Activated T-cell treated with anti-CD3 and anti-CD28 coated beads, Interleukin-2, amount 50 U/mL, for 72 hours (primary cell): Measurements from ENCODE around the gene NIPBL. TPM values are rescaled to one million over a fixed set of nuclear protein-coding genes. Genes with fewer than 3 reads are reported as not detected.

ENCODE experiments used
- ATAC-seq, 2 donors: fragments of 150-1000 bp; cut with Tn5 transposase; replicated peaks in 1 of 2; 2 replicates each; pipeline ENCODE4 v1.10.0; 2021; ENCODE audit warnings: moderate library complexity in 2 of 2, mild to moderate bottlenecking in 1 of 2
- DNase-seq, 2 donors: peaks; one replicate each; pipeline ENCODE4 v3.0.0; 2021 to 2022; ENCODE audit warnings: mixed read lengths in 1 of 2
- H3K27ac Mint-ChIP-seq: one replicate; pipeline ENCODE4 v1.8.0; 2022; ENCODE audit warnings: mild to moderate bottlenecking, moderate library complexity, mixed read lengths
- H3K27me3 Mint-ChIP-seq: one replicate; pipeline ENCODE4 v1.8.0; 2022; ENCODE audit warnings: low read depth, mixed read lengths
- H3K36me3 Mint-ChIP-seq, 2 donors: one replicate each; pipeline ENCODE4 v1.8.0; 2022; ENCODE audit warnings: mixed read lengths in 2 of 2, mild to moderate bottlenecking in 1 of 2; ENCODE audit not compliant: insufficient read depth in 2 of 2
- H3K4me1 Mint-ChIP-seq: one replicate; pipeline ENCODE4 v1.8.0; 2022; ENCODE audit warnings: low read depth, mixed read lengths
- H3K4me3 Mint-ChIP-seq, 2 donors: one replicate each; pipeline ENCODE4 v1.8.0; 2022; ENCODE audit warnings: mild to moderate bottlenecking in 2 of 2, mixed read lengths in 2 of 2, moderate library complexity in 2 of 2
- H3K9me3 Mint-ChIP-seq, 2 donors: one replicate each; pipeline ENCODE4 v1.8.0; 2022; ENCODE audit warnings: mixed read lengths in 2 of 2
- total RNA-seq, 2 donors: library from RNA; stranded (reverse); gene quantifications; one replicate each; pipeline ENCODE4 v1.2.3, GENCODE V29; 2022

The NIPBL gene
- total RNA-seq, 2 donors from 2014 or later = 56.3 to 60.9 TPM

DNA sequence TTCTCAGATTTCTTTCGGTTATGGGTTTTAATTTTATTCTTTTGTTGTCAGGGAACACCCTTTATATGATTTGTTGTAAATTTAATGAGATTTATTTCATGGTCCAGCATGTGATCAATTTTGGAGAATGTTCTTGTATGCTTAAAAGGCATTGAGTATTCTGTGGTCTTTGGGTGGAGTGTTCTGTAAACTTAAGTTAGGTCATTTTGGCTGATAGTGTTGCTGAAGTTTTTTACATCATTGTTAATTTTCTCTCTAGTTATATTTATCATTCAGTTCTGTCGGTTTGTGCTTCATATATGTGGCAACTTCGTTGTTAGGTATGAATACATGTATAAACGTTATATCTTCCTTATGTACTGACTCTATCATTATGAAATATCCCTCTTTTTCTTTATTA lies 55.5 kb downstream of the NIPBL start:
- DNase-seq (no peak), ATAC-seq (no peak)

DNA sequence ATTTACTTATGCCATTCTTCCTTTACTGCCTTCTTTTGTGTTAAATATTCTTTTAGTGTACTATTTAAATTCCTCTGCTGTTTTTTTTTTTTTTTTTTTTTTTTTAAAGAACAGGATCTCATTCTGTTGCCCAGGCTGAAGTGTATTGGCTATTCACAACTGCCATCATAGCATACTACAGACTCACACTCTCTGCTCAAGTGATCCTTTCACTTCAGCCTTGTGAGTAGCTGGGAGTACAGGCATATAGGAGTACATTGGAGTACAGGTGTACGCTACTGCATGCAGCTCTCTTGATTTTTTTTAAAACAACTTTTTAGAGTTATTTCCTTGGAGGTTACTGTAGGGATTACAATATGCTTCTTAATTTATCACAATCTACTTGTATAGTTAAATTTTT lies 56.1 kb downstream of the NIPBL start:
- Mint-ChIP-seq H3K36me3 (no peaks in the 10 kb centered on the region), H3K27me3 (no peaks in the 10 kb centered on the region), H3K4me1 (peaks cover 66% of the 10 kb centered on the region), H3K27ac (no peak overlapping the region), H3K9me3 (no peaks in the 10 kb centered on the region), H3K4me3 (no peak overlapping the region)
- DNase-seq (no peak), ATAC-seq (no peak)

More for the DNA sequence above, 55.5 kb downstream of the NIPBL start:
- H3K36me3 Mint-ChIP-seq = no peaks in the 10 kb centered on the region
- no peaks in the 10 kb centered on the region for H3K27me3 Mint-ChIP-seq
- no peaks in the 10 kb centered on the region for H3K9me3 Mint-ChIP-seq
- H3K27ac Mint-ChIP-seq = peak overlapping the region; percentile 54
- peaks cover 72% of the 10 kb centered on the region for H3K4me1 Mint-ChIP-seq
- no peak overlapping the region for H3K4me3 Mint-ChIP-seq

DNA sequence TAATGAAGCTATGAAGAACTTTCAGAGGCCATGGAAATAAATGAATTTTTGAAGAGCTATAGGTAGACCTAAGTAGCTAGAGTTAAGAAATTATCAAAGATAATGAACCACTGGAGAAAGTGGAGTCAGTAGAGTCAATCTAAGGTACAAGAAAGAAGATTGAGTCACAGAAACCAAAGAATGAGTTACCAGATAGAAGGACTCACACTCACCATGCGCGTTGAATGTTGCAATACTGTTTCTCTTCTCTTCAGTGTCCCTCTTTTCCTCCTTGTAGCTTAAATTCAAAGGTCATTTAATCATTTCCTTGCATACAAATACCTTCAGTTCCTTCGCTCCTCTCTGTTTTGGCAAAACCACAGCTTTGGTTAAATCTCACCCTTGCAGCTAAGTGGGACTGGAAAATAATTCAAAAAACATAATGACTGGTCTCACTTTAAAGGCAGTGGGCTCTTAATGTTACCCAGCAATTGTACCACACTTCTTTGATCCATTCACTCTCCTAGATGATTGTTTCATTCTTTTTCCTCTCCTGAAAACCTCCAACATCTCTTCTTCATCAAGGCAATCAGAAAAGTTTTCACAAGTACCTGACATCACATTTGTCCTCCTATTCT lies 58.3 kb downstream of the NIPBL start:
- Mint-ChIP-seq H3K4me1 (peaks cover 50% of the 10 kb centered on the region), H3K4me3 (peak overlapping the region in 1 of 2 donors; percentile 2), H3K27ac (no peak overlapping the region), H3K9me3 (no peaks in the 10 kb centered on the region), H3K36me3 (no peaks in the 10 kb centered on the region), H3K27me3 (no peaks in the 10 kb centered on the region)
- peak in 1 of 2 donors; percentile 1 for DNase-seq
- ATAC-seq = peak; percentile 76

DNA sequence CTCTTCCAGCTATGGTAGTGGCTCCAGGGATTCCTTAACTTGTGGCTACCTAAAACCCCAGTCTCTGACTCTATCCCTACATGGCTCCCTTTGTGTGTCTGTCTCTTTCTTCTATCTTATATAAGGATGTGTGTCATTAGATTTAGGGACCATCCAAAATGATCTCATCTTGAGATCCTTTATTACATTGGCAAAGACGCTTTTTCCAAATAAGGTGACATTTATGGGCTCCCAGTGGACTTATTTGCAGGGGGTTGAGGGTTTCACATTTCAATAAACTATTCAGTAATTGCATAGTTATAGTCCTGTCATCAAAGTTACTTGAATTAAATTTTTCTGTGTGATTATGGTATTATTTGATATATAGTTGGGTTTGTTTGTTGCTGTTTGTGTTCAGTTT lies 59.2 kb downstream of the NIPBL start:
- DNase-seq (no peak), ATAC-seq (no peak)
- Mint-ChIP-seq H3K4me1 (peaks cover 40% of the 10 kb centered on the region), H3K36me3 (no peaks in the 10 kb centered on the region), H3K27ac (peak overlapping the region; percentile 59), H3K9me3 (no peaks in the 10 kb centered on the region), H3K27me3 (no peaks in the 10 kb centered on the region), H3K4me3 (no peak overlapping the region)

DNA sequence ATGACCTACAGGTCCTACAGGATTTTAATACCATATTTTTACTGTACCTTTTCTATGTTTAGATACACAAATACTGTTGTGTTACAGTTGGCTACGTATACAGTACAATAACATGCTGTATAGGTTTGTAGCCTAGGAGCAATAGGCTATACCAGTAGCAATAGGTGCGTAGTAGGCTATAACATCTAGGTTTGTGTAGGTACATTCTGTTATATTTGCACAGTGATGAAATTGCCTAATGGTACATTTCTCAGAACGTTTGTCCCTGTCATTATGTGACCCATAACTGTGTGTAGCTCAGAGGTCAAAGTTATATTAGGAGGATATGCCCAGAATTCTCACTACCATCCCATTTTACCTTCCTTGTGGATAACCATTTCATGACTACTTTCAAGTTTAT lies 59.7 kb downstream of the NIPBL start:
- peaks cover 40% of the 10 kb centered on the region for H3K4me1 Mint-ChIP-seq

DNA sequence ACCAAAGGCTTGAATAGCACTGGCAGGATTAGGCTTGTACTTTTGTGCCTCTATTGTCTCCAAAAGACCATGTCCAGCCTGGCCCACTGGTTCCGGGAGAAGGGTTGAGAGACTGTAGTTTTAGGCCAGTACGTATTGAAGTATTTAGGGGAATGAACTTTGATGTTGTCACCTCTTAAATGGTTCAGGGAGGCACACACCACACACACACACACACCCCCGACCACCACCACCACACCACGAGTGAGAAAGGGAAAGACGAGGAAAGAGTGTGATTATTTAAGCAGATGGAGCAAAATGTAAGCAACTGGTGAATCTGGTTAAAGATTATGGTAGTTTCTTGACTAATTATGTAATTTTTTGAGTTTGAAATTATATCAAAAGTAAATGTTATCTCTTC lies 61.6 kb downstream of the NIPBL start:
- no peak for DNase-seq
- no peaks in the 10 kb centered on the region for H3K36me3 Mint-ChIP-seq
- peaks cover 27% of the 10 kb centered on the region for H3K4me1 Mint-ChIP-seq
- no peaks in the 10 kb centered on the region for H3K27me3 Mint-ChIP-seq
- ATAC-seq = no peak
- H3K9me3 Mint-ChIP-seq = no peaks in the 10 kb centered on the region
- no peak overlapping the region for H3K4me3 Mint-ChIP-seq
- H3K27ac Mint-ChIP-seq = no peak overlapping the region

More for the DNA sequence above, 59.7 kb downstream of the NIPBL start:
- H3K4me3 Mint-ChIP-seq = no peak overlapping the region
- ATAC-seq = no peak
- no peaks in the 10 kb centered on the region for H3K36me3 Mint-ChIP-seq
- H3K9me3 Mint-ChIP-seq = no peaks in the 10 kb centered on the region
- no peak overlapping the region for H3K27ac Mint-ChIP-seq
- no peaks in the 10 kb centered on the region for H3K27me3 Mint-ChIP-seq
- DNase-seq = no peak

DNA sequence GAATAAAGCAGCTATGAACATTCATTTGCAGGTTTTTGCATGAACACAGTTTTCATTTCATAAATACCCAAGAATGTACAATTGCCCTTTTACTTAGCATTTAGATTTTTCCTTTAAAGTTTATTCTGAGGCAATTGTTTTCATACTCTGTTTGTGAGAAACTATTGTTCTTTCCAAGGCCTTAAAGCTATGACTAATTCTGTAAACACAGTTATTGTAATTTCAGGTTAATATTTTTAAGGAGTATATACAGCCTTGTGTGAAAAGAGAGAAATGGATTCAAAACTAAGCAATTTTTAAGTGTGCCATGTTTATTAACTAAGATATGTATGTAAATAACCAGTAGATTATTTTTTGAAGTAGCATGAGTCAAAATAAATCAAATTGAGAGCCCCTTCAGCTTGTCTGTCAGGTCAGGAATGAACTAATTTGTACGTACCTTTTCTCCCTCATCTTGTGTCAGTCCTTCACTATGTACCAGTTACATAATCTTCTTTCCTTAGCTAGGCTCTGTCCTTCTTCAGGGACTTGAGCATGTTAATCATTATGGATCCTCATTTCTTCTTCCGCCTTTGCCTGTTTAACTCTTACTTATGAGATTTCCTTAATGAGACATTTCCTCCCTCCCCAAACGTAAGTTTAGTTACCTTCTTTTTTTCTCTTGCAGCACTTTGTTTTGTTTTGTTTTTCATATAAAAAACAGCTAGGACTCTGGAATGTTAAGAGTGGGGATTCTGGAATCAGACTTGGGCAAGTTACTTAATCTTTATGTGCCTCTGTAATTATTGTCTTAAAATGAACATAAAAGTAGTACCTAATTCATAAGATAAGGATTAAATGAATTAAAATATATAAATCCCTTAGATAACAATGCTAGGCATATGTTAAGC lies 63.6 kb downstream of the NIPBL start:
- DNase-seq (no peak), ATAC-seq (no peak)
- no peak overlapping the region for H3K27ac Mint-ChIP-seq
- no peaks in the 10 kb centered on the region for H3K9me3 Mint-ChIP-seq
- peaks cover 21% of the 10 kb centered on the region for H3K4me1 Mint-ChIP-seq
- no peaks in the 10 kb centered on the region for H3K36me3 Mint-ChIP-seq
- H3K27me3 Mint-ChIP-seq = no peaks in the 10 kb centered on the region
- no peak overlapping the region for H3K4me3 Mint-ChIP-seq

DNA sequence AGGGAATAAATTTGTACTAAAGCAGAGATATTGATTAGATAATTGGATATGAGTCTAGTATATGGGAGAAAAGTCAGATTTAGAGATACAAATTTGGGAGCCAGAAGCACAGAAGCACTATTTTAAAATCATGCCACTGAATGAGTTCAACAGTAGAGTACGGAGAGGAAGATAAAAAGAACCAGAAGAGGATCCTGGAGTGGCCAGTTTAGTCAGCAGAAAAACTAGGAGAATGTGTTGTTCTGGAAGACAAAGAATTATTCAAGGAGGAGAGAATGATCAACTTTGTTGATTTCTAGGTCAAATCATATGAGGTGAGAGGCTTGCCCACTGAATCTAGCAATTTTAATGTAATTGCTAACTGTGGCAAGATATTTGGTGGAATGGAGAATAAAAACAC lies 67.0 kb downstream of the NIPBL start:
- DNase-seq (no peak), ATAC-seq (no peak)
- Mint-ChIP-seq H3K27me3 (no peaks in the 10 kb centered on the region), H3K4me3 (no peak overlapping the region), H3K4me1 (peaks cover 12% of the 10 kb centered on the region), H3K36me3 (no peaks in the 10 kb centered on the region), H3K27ac (no peak overlapping the region), H3K9me3 (no peaks in the 10 kb centered on the region)

DNA sequence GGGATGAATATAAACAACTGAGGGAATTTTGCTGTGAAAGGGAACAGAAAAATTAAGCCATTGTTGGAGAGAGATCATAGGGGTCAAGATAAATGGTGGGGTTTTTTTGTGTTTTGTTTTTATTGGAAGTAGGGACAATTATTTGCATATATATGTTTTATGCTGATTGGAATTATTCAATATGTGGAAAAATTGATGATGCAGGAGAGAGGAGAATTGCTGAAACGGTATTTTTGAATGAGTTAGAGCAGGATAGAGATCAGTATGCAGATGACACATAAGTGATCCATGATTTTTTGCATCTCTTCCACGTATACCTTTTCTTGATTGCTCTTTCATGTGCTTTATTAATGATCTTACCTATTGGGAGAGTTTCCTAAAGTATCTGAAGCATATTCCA lies 67.5 kb downstream of the NIPBL start:
- no peak overlapping the region for H3K27ac Mint-ChIP-seq
- peaks cover 12% of the 10 kb centered on the region for H3K4me1 Mint-ChIP-seq
- H3K9me3 Mint-ChIP-seq = no peaks in the 10 kb centered on the region
- H3K4me3 Mint-ChIP-seq = no peak overlapping the region
- H3K27me3 Mint-ChIP-seq = no peaks in the 10 kb centered on the region
- no peak for DNase-seq
- H3K36me3 Mint-ChIP-seq = no peaks in the 10 kb centered on the region
- no peak for ATAC-seq

DNA sequence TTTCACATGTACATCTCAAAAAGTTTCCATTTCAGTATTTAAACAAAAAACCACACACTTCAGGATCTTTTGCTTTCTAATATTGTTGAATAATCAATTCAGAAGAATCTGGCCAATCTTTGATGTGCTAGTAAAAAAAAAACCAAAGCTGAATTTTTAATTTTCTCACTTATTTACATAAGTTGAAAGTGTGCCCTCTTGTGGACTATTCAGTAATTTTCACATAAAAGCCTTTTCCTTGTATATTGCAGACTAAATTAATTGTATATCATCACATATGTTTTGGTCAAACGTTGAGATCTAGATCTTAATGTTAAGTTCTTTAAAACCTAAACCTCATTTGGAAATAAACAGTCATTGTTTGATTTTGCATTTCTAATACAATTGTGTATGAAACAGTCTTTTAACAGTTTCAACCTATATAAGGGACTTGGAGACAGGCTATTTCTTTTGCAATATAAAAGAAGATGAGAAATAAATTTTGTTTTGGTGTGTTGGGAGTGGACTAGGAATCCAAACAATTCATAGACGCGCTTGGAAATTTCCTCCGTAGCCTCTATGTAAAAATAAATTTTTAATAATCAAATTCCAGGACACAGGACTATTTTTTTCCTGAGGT lies 68.1 kb downstream of the NIPBL start:
- peaks cover 15% of the 10 kb centered on the region for H3K4me1 Mint-ChIP-seq
- H3K27ac Mint-ChIP-seq = no peak overlapping the region
- DNase-seq = no peak

DNA sequence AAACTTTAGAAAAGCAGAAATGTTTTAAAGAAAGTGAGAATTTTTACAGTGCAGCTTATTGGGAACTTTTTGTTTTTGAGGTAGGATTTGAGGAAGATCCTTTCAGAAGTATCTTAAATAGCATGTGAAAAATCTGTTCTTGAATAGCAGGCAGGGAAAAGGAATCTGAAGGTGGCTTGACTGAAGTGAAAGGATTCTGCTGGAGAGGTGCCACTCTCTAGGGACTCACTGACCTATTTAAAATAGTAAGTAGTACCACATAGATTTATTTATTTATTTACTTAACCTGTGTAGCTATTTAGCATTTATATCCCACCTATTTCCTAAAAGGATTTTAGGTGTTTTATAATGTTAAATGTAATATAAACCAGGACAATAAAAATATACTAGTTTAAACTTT lies 69.1 kb downstream of the NIPBL start:
- Mint-ChIP-seq H3K9me3 (no peaks in the 10 kb centered on the region), H3K36me3 (no peaks in the 10 kb centered on the region), H3K27me3 (no peaks in the 10 kb centered on the region), H3K4me1 (peaks cover 25% of the 10 kb centered on the region), H3K4me3 (no peak overlapping the region), H3K27ac (no peak overlapping the region)
- DNase-seq = no peak
- no peak for ATAC-seq

More for the DNA sequence above, 68.1 kb downstream of the NIPBL start:
- no peak for ATAC-seq
- no peaks in the 10 kb centered on the region for H3K36me3 Mint-ChIP-seq
- H3K9me3 Mint-ChIP-seq = no peaks in the 10 kb centered on the region
- no peaks in the 10 kb centered on the region for H3K27me3 Mint-ChIP-seq
- H3K4me3 Mint-ChIP-seq = no peak overlapping the region

DNA sequence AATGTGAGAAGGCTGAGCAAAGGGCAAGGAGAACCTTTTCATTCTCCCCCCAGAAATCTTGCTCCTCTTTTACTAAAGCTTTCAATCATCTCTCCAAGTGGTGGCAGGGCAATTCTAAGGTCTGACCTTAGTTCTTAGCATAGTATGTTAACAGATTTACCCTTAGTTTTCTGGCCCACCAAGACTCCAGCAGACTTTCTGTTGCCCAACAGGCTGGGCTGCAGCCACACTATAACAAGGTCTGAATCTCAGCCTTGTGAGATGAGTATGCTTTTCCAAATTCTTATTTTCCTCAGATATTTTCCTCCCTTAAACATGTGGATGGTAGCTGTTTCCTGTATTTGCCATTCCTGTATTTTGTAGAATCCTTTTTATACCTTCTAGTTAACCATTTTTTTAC lies 69.5 kb downstream of the NIPBL start:
- H3K4me3 Mint-ChIP-seq = no peak overlapping the region
- peaks cover 26% of the 10 kb centered on the region for H3K4me1 Mint-ChIP-seq
- DNase-seq (no peak), ATAC-seq (no peak)
- no peaks in the 10 kb centered on the region for H3K36me3 Mint-ChIP-seq
- H3K9me3 Mint-ChIP-seq = no peaks in the 10 kb centered on the region
- H3K27ac Mint-ChIP-seq = no peak overlapping the region
- H3K27me3 Mint-ChIP-seq = no peaks in the 10 kb centered on the region

DNA sequence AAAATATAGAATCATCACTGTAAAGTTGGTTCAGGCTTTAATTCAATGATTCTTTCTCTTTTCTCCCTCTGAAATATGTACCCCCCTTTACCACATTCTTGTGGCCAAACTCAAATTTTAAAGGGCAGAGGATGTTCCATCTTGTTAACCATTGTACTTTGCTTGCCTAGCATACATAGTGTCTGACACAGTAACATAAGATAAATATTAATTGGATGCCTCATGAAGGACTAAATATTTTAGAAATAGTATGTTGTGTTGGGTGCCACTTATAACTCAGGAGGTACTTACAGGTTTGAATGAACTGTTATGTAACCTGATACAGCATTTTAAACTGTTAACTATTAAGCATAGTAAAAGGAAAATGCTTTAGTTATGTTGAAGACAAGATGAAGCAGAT lies 71.5 kb downstream of the NIPBL start:
- Mint-ChIP-seq H3K4me3 (no peak overlapping the region), H3K27me3 (no peaks in the 10 kb centered on the region), H3K9me3 (no peaks in the 10 kb centered on the region), H3K36me3 (no peaks in the 10 kb centered on the region), H3K4me1 (peaks cover 26% of the 10 kb centered on the region), H3K27ac (no peak overlapping the region)
- ATAC-seq (no peak), DNase-seq (no peak)
